Mesenchymal stem cell (in vitro differentiated cells and primary cell): ENCODE data around the gene ATG7.
A peak's percentile ranks its signal among the peaks of the same experiment; 100 is the strongest.

Experiments
- DNase-seq: peaks from one replicate; pipeline ENCODE4 v3.0.0-alpha.2; 2013
- H2AFZ ChIP-seq: one replicate; pipeline ENCODE4 v1.6.1; 2013; ENCODE audit warnings: low read depth, mild to moderate bottlenecking, control low read depth, inconsistent platforms, low read length, moderate library complexity
- H2AK5ac ChIP-seq: 2 replicates; pipeline ENCODE4 v1.6.1; 2013; ENCODE audit warnings: low read length, moderate library complexity, mild to moderate bottlenecking, inconsistent platforms; ENCODE audit not compliant: severe bottlenecking
- H2BK120ac ChIP-seq: one replicate; pipeline ENCODE4 v1.6.1; 2013; ENCODE audit warnings: low read depth, mild to moderate bottlenecking, inconsistent platforms, low read length, moderate library complexity
- H2BK12ac ChIP-seq, 2 experiments: one replicate each; pipeline ENCODE4 v1.6.1; 2013; ENCODE audit warnings: inconsistent platforms in 2 of 2, low read length in 2 of 2, mild to moderate bottlenecking in 2 of 2, moderate library complexity in 2 of 2, control low read depth in 1 of 2
- H2BK15ac ChIP-seq: one replicate; pipeline ENCODE4 v1.6.1; 2013; ENCODE audit warnings: mild to moderate bottlenecking, low read depth, inconsistent platforms; ENCODE audit not compliant: poor library complexity, severe bottlenecking
- H2BK5ac ChIP-seq: 2 replicates; pipeline ENCODE4 v1.6.1; 2013; ENCODE audit warnings: low read depth, mild to moderate bottlenecking, low read length, control low read depth, inconsistent platforms; ENCODE audit not compliant: poor library complexity, severe bottlenecking
- H3K14ac ChIP-seq, 2 experiments: one replicate each; pipeline ENCODE4 v1.6.1; 2013; ENCODE audit warnings: inconsistent platforms in 2 of 2, low read length in 2 of 2, control low read depth in 1 of 2, mild to moderate bottlenecking in 1 of 2, moderate library complexity in 1 of 2
- H3K18ac ChIP-seq, 2 experiments: one replicate each; pipeline ENCODE4 v1.6.1; 2013; ENCODE audit warnings: inconsistent platforms in 2 of 2, low read length in 2 of 2, control low read depth in 1 of 2, low read depth in 1 of 2, mild to moderate bottlenecking in 1 of 2
- H3K23ac ChIP-seq, 2 experiments: one replicate each; pipeline ENCODE4 v1.6.1; 2013; ENCODE audit warnings: inconsistent platforms in 2 of 2, low read length in 2 of 2, mild to moderate bottlenecking in 2 of 2, moderate library complexity in 2 of 2, control low read depth in 1 of 2
- H3K27ac ChIP-seq: 2 replicates; pipeline ENCODE4 v1.5.1; 2013; ENCODE audit warnings: mild to moderate bottlenecking, moderate library complexity, low read length, control low read depth, inconsistent platforms; ENCODE audit not compliant: poor library complexity, severe bottlenecking
- H3K27me3 ChIP-seq, 2 experiments: 2 replicates each; pipeline versions ENCODE4 v1.6.1 to v1.7.0; 2013; ENCODE audit warnings: low read length in 2 of 2, mild to moderate bottlenecking in 2 of 2, moderate library complexity in 2 of 2, control low read depth in 1 of 2, inconsistent platforms in 1 of 2; ENCODE audit not compliant: control insufficient read depth in 1 of 2, insufficient read depth in 1 of 2
- H3K36me3 ChIP-seq, 2 experiments: 2 replicates each; pipeline versions ENCODE4 v1.6.1 to v1.7.0; 2013; ENCODE audit warnings: low read length in 2 of 2, control low read depth in 1 of 2, inconsistent platforms in 1 of 2, low read depth in 1 of 2, mild to moderate bottlenecking in 1 of 2; ENCODE audit not compliant: insufficient read depth in 2 of 2, control insufficient read depth in 1 of 2
- H3K4ac ChIP-seq, 2 experiments: one replicate each; pipeline ENCODE4 v1.6.1; 2013; ENCODE audit warnings: inconsistent platforms in 2 of 2, low read length in 2 of 2, mild to moderate bottlenecking in 2 of 2, moderate library complexity in 2 of 2, control low read depth in 1 of 2, low read depth in 1 of 2
- H3K4me1 ChIP-seq: 2 replicates; pipeline ENCODE4 v1.6.1; 2013; ENCODE audit warnings: low read depth, low read length, control low read depth; ENCODE audit not compliant: control insufficient read depth, insufficient read depth
- H3K4me2 ChIP-seq: 2 replicates; pipeline ENCODE4 v1.6.1; 2013; ENCODE audit warnings: low read length, mild to moderate bottlenecking, inconsistent platforms; ENCODE audit not compliant: poor library complexity, severe bottlenecking
- H3K4me3 ChIP-seq, 2 experiments: 2 replicates each; pipeline versions ENCODE4 v1.5.1 to v1.7.0; 2013; ENCODE audit warnings: low read length in 2 of 2, mild to moderate bottlenecking in 2 of 2, control low read depth in 1 of 2, low read depth in 1 of 2; ENCODE audit not compliant: insufficient read depth in 1 of 2
- H3K79me1 ChIP-seq: replicated peaks from 2 replicates; pipeline ENCODE4 v1.6.1; 2013; ENCODE audit warnings: mild to moderate bottlenecking, control low read depth, low read length, inconsistent platforms; ENCODE audit not compliant: poor library complexity, severe bottlenecking
- H3K9ac ChIP-seq: 2 replicates; pipeline ENCODE4 v1.7.0; 2013; ENCODE audit warnings: mild to moderate bottlenecking, low read length, moderate library complexity
- H3K9me3 ChIP-seq: 2 replicates; pipeline ENCODE4 v1.7.0; 2013; ENCODE audit warnings: mild to moderate bottlenecking, low read length; ENCODE audit not compliant: control insufficient read depth
- H4K8ac ChIP-seq: one replicate; pipeline ENCODE4 v1.6.1; 2013; ENCODE audit warnings: inconsistent platforms, mild to moderate bottlenecking, low read length, moderate library complexity
- H4K91ac ChIP-seq: one replicate; pipeline ENCODE4 v1.6.1; 2013; ENCODE audit warnings: mild to moderate bottlenecking, low read length, inconsistent platforms
- WGBS: methylation state at CpG from one replicate; pipeline ENCODE4 v1.1.7; 2013; ENCODE audit warnings: mixed read lengths; 5-methylcytosine and 5-hydroxymethylcytosine counted together

Gene ATG7

GRCh38 chr3:11260460-11260859, 11.7 kb upstream of the ATG7 start:
- Histone ChIP-seq H3K36me3 (peaks cover 19 to 46% of the 10 kb centered on the region in 2 experiments), H3K4me2 (no peak overlapping the region), H3K27ac (no peak overlapping the region), H3K14ac (no peak overlapping the region), H3K23ac (no peak overlapping the region), H3K9me3 (no peaks in the 10 kb centered on the region), H3K18ac (no peak overlapping the region), H2BK12ac (no peak overlapping the region), H2AK5ac (no peak overlapping the region), H2BK5ac (no peak overlapping the region), H3K4me3 (no peak overlapping the region), H3K79me1 (peaks cover 6% of the 10 kb centered on the region), H2AFZ (no peak overlapping the region), H3K9ac (no peak overlapping the region), H2BK120ac (no peak overlapping the region), H2BK15ac (no peak overlapping the region), H3K27me3 (no peaks in the 10 kb centered on the region), H3K4me1 (no peaks in the 10 kb centered on the region), H3K4ac (no peak overlapping the region), H4K8ac (no peak overlapping the region), H4K91ac (no peak overlapping the region)
- DNase-seq = no peak
- 92% methylated on average over 3 of the region's 3 CpGs for WGBS

GRCh38 chr3:11269007-11269406, 3.2 kb upstream of the ATG7 start:
- Histone ChIP-seq H3K18ac (no peak overlapping the region), H3K4me3 (no peak overlapping the region), H3K23ac (no peak overlapping the region), H3K14ac (no peak overlapping the region), H4K8ac (no peak overlapping the region), H3K27me3 (no peaks in the 10 kb centered on the region), H2AK5ac (no peak overlapping the region), H2AFZ (no peak overlapping the region), H3K4me1 (peaks cover 6% of the 10 kb centered on the region), H2BK120ac (no peak overlapping the region), H3K4me2 (no peak overlapping the region), H3K9ac (no peak overlapping the region), H2BK5ac (no peak overlapping the region), H4K91ac (no peak overlapping the region), H3K9me3 (no peaks in the 10 kb centered on the region), H3K27ac (no peak overlapping the region), H2BK12ac (no peak overlapping the region), H3K79me1 (peaks cover 3% of the 10 kb centered on the region), H3K4ac (no peak overlapping the region), H2BK15ac (no peak overlapping the region), H3K36me3 (no peaks in the 10 kb centered on the region)
- WGBS = 82% methylated on average over 9 of the region's 9 CpGs
- DNase-seq = no peak

- H2BK120ac ChIP-seq = no peak overlapping the region
- H3K9ac ChIP-seq = peak overlapping the region; percentile 98
- peak overlapping the region; percentile 84 for H3K4me2 ChIP-seq
- no peaks in the 10 kb centered on the region for H3K27me3 ChIP-seq
- no peak overlapping the region for H4K91ac ChIP-seq
- H2AK5ac ChIP-seq = peak overlapping the region; percentile 55
- peak overlapping the region in 1 of 2 experiments; percentile 52 for H3K4ac ChIP-seq
- H3K79me1 ChIP-seq = peaks cover 10% of the 10 kb centered on the region
- no peak overlapping the region for H2AFZ ChIP-seq
- no peak overlapping the region for H3K27ac ChIP-seq
- no peak overlapping the region for H3K18ac ChIP-seq
- no peak overlapping the region for H2BK15ac ChIP-seq
- H3K9me3 ChIP-seq = no peaks in the 10 kb centered on the region
- H2BK5ac ChIP-seq = no peak overlapping the region
- peaks cover 7 to 11% of the 10 kb centered on the region in 2 experiments for H3K36me3 ChIP-seq
- DNase-seq = peak; percentile 46
- no peak overlapping the region for H3K23ac ChIP-seq
- peaks cover 6% of the 10 kb centered on the region for H3K4me1 ChIP-seq
- H4K8ac ChIP-seq = no peak overlapping the region
- H2BK12ac ChIP-seq = no peak overlapping the region
- H3K14ac ChIP-seq = no peak overlapping the region
- peak overlapping the region in 1 of 2 experiments; percentile 99 for H3K4me3 ChIP-seq
- 29% methylated on average over 8 of the region's 9 CpGs for WGBS
These were observed 843 bp downstream of the ATG7 start for GRCh38 chr3:11272906-11273574.

- Histone ChIP-seq H2AFZ (no peak overlapping the region), H3K9ac (no peak overlapping the region), H4K91ac (no peak overlapping the region), H3K79me1 (peaks cover 11% of the 10 kb centered on the region), H2BK15ac (no peak overlapping the region), H2BK5ac (no peak overlapping the region), H2AK5ac (no peak overlapping the region), H3K27ac (no peak overlapping the region), H2BK120ac (no peak overlapping the region), H4K8ac (no peak overlapping the region), H3K4me2 (no peak overlapping the region), H3K18ac (no peak overlapping the region), H2BK12ac (no peak overlapping the region), H3K36me3 (peaks cover 7 to 11% of the 10 kb centered on the region in 2 experiments), H3K27me3 (no peaks in the 10 kb centered on the region), H3K23ac (no peak overlapping the region), H3K14ac (no peak overlapping the region), H3K4ac (no peak overlapping the region), H3K4me1 (peaks cover 7% of the 10 kb centered on the region), H3K9me3 (no peaks in the 10 kb centered on the region), H3K4me3 (peak overlapping the region in 1 of 2 experiments; percentile 99)
- WGBS = 97% methylated on average over 5 of the region's 5 CpGs
- DNase-seq = peak; percentile 54
These were observed 1.7 kb downstream of the ATG7 start for GRCh38 chr3:11273891-11274291.
